ENCODE results near the gene GPX4.

Gene GPX4

GRCh38 chr19:1068009-1069001 is 35.5 kb upstream of the GPX4 start:
- no peak for FAIRE-seq

GRCh38 chr19:1069009-1069779 is 34.6 kb upstream of the GPX4 start:
- no peak for FAIRE-seq

GRCh38 chr19:1070576-1070930 is 33.2 kb upstream of the GPX4 start:
- no peak for FAIRE-seq

GRCh38 chr19:1070931-1071791 is 32.6 kb upstream of the GPX4 start:
- FAIRE-seq, result no peak

GRCh38 chr19:1072371-1073015 is 31.3 kb upstream of the GPX4 start:
- no peak for FAIRE-seq

GRCh38 chr19:1073063-1073955 is 30.5 kb upstream of the GPX4 start:
- no peak for FAIRE-seq

- no peak for FAIRE-seq
These were observed 29.8 kb upstream of the GPX4 start for GRCh38 chr19:1073956-1074517.

- no peak for FAIRE-seq
These were observed 29.1 kb upstream of the GPX4 start for GRCh38 chr19:1074544-1075283.

GRCh38 chr19:1076046-1076386 is 27.8 kb upstream of the GPX4 start:
- FAIRE-seq, result no peak

GRCh38 chr19:1076951-1077350 is 26.8 kb upstream of the GPX4 start:
- FAIRE-seq, result no peak

GRCh38 chr19:1079566-1080111 is 24.2 kb upstream of the GPX4 start:
- FAIRE-seq, result no peak

GRCh38 chr19:1080360-1081161 is 23.2 kb upstream of the GPX4 start:
- no peak for FAIRE-seq

- no peak for FAIRE-seq
These were observed 22.3 kb upstream of the GPX4 start for GRCh38 chr19:1081301-1082164.

GRCh38 chr19:1082165-1082927 is 21.4 kb upstream of the GPX4 start:
- no peak for FAIRE-seq

- FAIRE-seq, result no peak
These were observed 20.6 kb upstream of the GPX4 start for GRCh38 chr19:1082928-1083816.
